Measurements from ENCODE around the gene DLEC1.
"Not testable (repeated sequence)": the region's sequence is repeated elsewhere in the genome, so short reads cannot be mapped to it uniquely, and the experiment has no call there.

The DLEC1 gene

GRCh38 chr3:38059591-38059990, 20.6 kb downstream of the DLEC1 start:
- no peak overlapping the region for H3K27ac ChIP-seq (ENCODE audit: low read length)
- H3K36me3 ChIP-seq (ENCODE audit: control insufficient read depth, insufficient read depth, low read length): no peaks in the 10 kb centered on the region
- WGBS (ENCODE audit: insufficient coverage, insufficient read length): no CpG with 5 or more reads among the region's 7 CpGs
- no peak for DNase-seq (ENCODE audit: low read depth, low spot score)
- no peaks in the 10 kb centered on the region for H3K27me3 ChIP-seq (ENCODE audit: control insufficient read depth, insufficient read depth, low read length)
- no peaks in the 10 kb centered on the region for H3K9me3 ChIP-seq (ENCODE audit: control insufficient read depth, insufficient read depth, low read length)
- no peaks in the 10 kb centered on the region for H3K4me1 ChIP-seq (ENCODE audit: control insufficient read depth, insufficient read depth, low read length)
- no peak overlapping the region for H3K4me3 ChIP-seq (ENCODE audit: low read length)

- Histone ChIP-seq H3K4me1 (ENCODE audit: control insufficient read depth, insufficient read depth, low read length) (no peaks in the 10 kb centered on the region), H3K36me3 (ENCODE audit: control insufficient read depth, insufficient read depth, low read length) (no peaks in the 10 kb centered on the region), H3K9me3 (ENCODE audit: control insufficient read depth, insufficient read depth, low read length) (no peaks in the 10 kb centered on the region), H3K27me3 (ENCODE audit: control insufficient read depth, insufficient read depth, low read length) (no peaks in the 10 kb centered on the region), H3K27ac (ENCODE audit: low read length) (no peak overlapping the region), H3K4me3 (ENCODE audit: low read length) (no peak overlapping the region)
- no CpG with 5 or more reads among the region's 2 CpGs for WGBS (ENCODE audit: insufficient coverage, insufficient read length)
- DNase-seq (ENCODE audit: low read depth, low spot score): no peak
Observed at GRCh38 chr3:38062809-38063208, 23.8 kb downstream of the DLEC1 start.

GRCh38 chr3:38064453-38064852, 25.4 kb downstream of the DLEC1 start:
- not testable (repeated sequence) for H3K27me3 ChIP-seq (ENCODE audit: control insufficient read depth, insufficient read depth, low read length); H3K4me1 ChIP-seq (ENCODE audit: control insufficient read depth, insufficient read depth, low read length); H3K9me3 ChIP-seq (ENCODE audit: control insufficient read depth, insufficient read depth, low read length); DNase-seq (ENCODE audit: low read depth, low spot score); H3K27ac ChIP-seq (ENCODE audit: low read length); H3K36me3 ChIP-seq (ENCODE audit: control insufficient read depth, insufficient read depth, low read length); H3K4me3 ChIP-seq (ENCODE audit: low read length)
- no CpG with 5 or more reads among the region's 32 CpGs for WGBS (ENCODE audit: insufficient coverage, insufficient read length)

- H3K4me3 ChIP-seq (ENCODE audit: low read length): no peak overlapping the region
- WGBS (ENCODE audit: insufficient coverage, insufficient read length): no CpG with 5 or more reads among the region's 6 CpGs
- H3K27me3 ChIP-seq (ENCODE audit: control insufficient read depth, insufficient read depth, low read length): no peaks in the 10 kb centered on the region
- no peaks in the 10 kb centered on the region for H3K36me3 ChIP-seq (ENCODE audit: control insufficient read depth, insufficient read depth, low read length)
- H3K9me3 ChIP-seq (ENCODE audit: control insufficient read depth, insufficient read depth, low read length): no peaks in the 10 kb centered on the region
- no peaks in the 10 kb centered on the region for H3K4me1 ChIP-seq (ENCODE audit: control insufficient read depth, insufficient read depth, low read length)
- H3K27ac ChIP-seq (ENCODE audit: low read length): no peak overlapping the region
- no peak for DNase-seq (ENCODE audit: low read depth, low spot score)
Observed at GRCh38 chr3:38067508-38068233, 28.7 kb downstream of the DLEC1 start.

GRCh38 chr3:38070013-38070412, 31.0 kb downstream of the DLEC1 start:
- no peaks in the 10 kb centered on the region for H3K27me3 ChIP-seq (ENCODE audit: control insufficient read depth, insufficient read depth, low read length)
- H3K9me3 ChIP-seq (ENCODE audit: control insufficient read depth, insufficient read depth, low read length): no peaks in the 10 kb centered on the region
- DNase-seq (ENCODE audit: low read depth, low spot score): no peak
- no peaks in the 10 kb centered on the region for H3K36me3 ChIP-seq (ENCODE audit: control insufficient read depth, insufficient read depth, low read length)
- no peaks in the 10 kb centered on the region for H3K4me1 ChIP-seq (ENCODE audit: control insufficient read depth, insufficient read depth, low read length)
- H3K4me3 ChIP-seq (ENCODE audit: low read length): no peak overlapping the region
- no peak overlapping the region for H3K27ac ChIP-seq (ENCODE audit: low read length)
- WGBS (ENCODE audit: insufficient coverage, insufficient read length): no CpG with 5 or more reads among the region's 2 CpGs

GRCh38 chr3:38077073-38077472, 38.1 kb downstream of the DLEC1 start:
- not testable (repeated sequence) for H3K4me3 ChIP-seq (ENCODE audit: low read length); H3K9me3 ChIP-seq (ENCODE audit: control insufficient read depth, insufficient read depth, low read length); H3K36me3 ChIP-seq (ENCODE audit: control insufficient read depth, insufficient read depth, low read length); DNase-seq (ENCODE audit: low read depth, low spot score); H3K4me1 ChIP-seq (ENCODE audit: control insufficient read depth, insufficient read depth, low read length); H3K27me3 ChIP-seq (ENCODE audit: control insufficient read depth, insufficient read depth, low read length); H3K27ac ChIP-seq (ENCODE audit: low read length)
- no CpG with 5 or more reads among the region's 3 CpGs for WGBS (ENCODE audit: insufficient coverage, insufficient read length)

- H3K4me3 ChIP-seq (ENCODE audit: low read length): not testable (repeated sequence)
- no CpG with 5 or more reads among the region's 16 CpGs for WGBS (ENCODE audit: insufficient coverage, insufficient read length)
Observed at GRCh38 chr3:38082296-38082695, 43.3 kb downstream of the DLEC1 start.

GRCh38 chr3:38083254-38083653, 44.2 kb downstream of the DLEC1 start:
- not testable (repeated sequence) for H3K9me3 ChIP-seq (ENCODE audit: control insufficient read depth, insufficient read depth, low read length); H3K27me3 ChIP-seq (ENCODE audit: control insufficient read depth, insufficient read depth, low read length); DNase-seq (ENCODE audit: low read depth, low spot score); H3K27ac ChIP-seq (ENCODE audit: low read length); H3K36me3 ChIP-seq (ENCODE audit: control insufficient read depth, insufficient read depth, low read length); H3K4me1 ChIP-seq (ENCODE audit: control insufficient read depth, insufficient read depth, low read length); H3K4me3 ChIP-seq (ENCODE audit: low read length)
- WGBS (ENCODE audit: insufficient coverage, insufficient read length): no CpG with 5 or more reads among the region's 1 CpG

More at GRCh38 chr3:38082296-38082695, 43.3 kb downstream of the DLEC1 start:
- H3K27ac ChIP-seq (ENCODE audit: low read length); DNase-seq (ENCODE audit: low read depth, low spot score); H3K36me3 ChIP-seq (ENCODE audit: control insufficient read depth, insufficient read depth, low read length); H3K27me3 ChIP-seq (ENCODE audit: control insufficient read depth, insufficient read depth, low read length); H3K9me3 ChIP-seq (ENCODE audit: control insufficient read depth, insufficient read depth, low read length); H3K4me1 ChIP-seq (ENCODE audit: control insufficient read depth, insufficient read depth, low read length): not testable (repeated sequence)

- Histone ChIP-seq H3K36me3 (ENCODE audit: control insufficient read depth, insufficient read depth, low read length) (no peaks in the 10 kb centered on the region), H3K27ac (ENCODE audit: low read length) (no peak overlapping the region), H3K4me3 (ENCODE audit: low read length) (no peak overlapping the region), H3K4me1 (ENCODE audit: control insufficient read depth, insufficient read depth, low read length) (no peaks in the 10 kb centered on the region), H3K9me3 (ENCODE audit: control insufficient read depth, insufficient read depth, low read length) (peaks cover 2% of the 10 kb centered on the region), H3K27me3 (ENCODE audit: control insufficient read depth, insufficient read depth, low read length) (no peaks in the 10 kb centered on the region)
- no CpG with 5 or more reads among the region's 13 CpGs for WGBS (ENCODE audit: insufficient coverage, insufficient read length)
- DNase-seq (ENCODE audit: low read depth, low spot score): no peak
Observed at GRCh38 chr3:38083871-38084333, 44.9 kb downstream of the DLEC1 start.

GRCh38 chr3:38084334-38085310, 45.6 kb downstream of the DLEC1 start:
- Histone ChIP-seq H3K4me1 (ENCODE audit: control insufficient read depth, insufficient read depth, low read length) (no peaks in the 10 kb centered on the region), H3K27me3 (ENCODE audit: control insufficient read depth, insufficient read depth, low read length) (no peaks in the 10 kb centered on the region), H3K9me3 (ENCODE audit: control insufficient read depth, insufficient read depth, low read length) (peaks cover 2% of the 10 kb centered on the region), H3K27ac (ENCODE audit: low read length) (no peak overlapping the region), H3K4me3 (ENCODE audit: low read length) (no peak overlapping the region), H3K36me3 (ENCODE audit: control insufficient read depth, insufficient read depth, low read length) (no peaks in the 10 kb centered on the region)
- WGBS (ENCODE audit: insufficient coverage, insufficient read length): no CpG with 5 or more reads among the region's 7 CpGs
- DNase-seq (ENCODE audit: low read depth, low spot score): no peak

Data from iPS DF 6.9 (cell line).